A549 (cell line): ENCODE results near the gene MUCL3. TPM values are rescaled to one million over a fixed set of nuclear protein-coding genes. Genes with fewer than 3 reads are reported as not detected.

ENCODE experiments used
- E2F6 ChIP-seq: IDR thresholded peaks from 2 replicates; pipeline ENCODE4 v1.6.1; 2012; ENCODE audit warnings: low read depth, borderline replicate concordance
- ESRRA ChIP-seq: fragments of 150-350 bp; IDR thresholded peaks from 2 replicates; pipeline ENCODE4 v1.6.1; 2014; ENCODE audit warnings: mild to moderate bottlenecking, low read length, borderline replicate concordance
- FOXS1 ChIP-seq: fragments of 250-450 bp; sonication (Bioruptor Pico); IDR thresholded peaks from 2 replicates; pipeline ENCODE4 v1.5.0; 2020; ENCODE audit warnings: mild to moderate bottlenecking, moderate library complexity
- GATA3 ChIP-seq: IDR thresholded peaks from 2 replicates; pipeline ENCODE4 v1.6.1; 2012; ENCODE audit warnings: borderline replicate concordance
- HDAC2 ChIP-seq: fragments of 200-600 bp; sonication (generic); IDR thresholded peaks from 2 replicates; pipeline ENCODE4 v1.6.1; 2016
- HOXA7 ChIP-seq: fragments of 250-450 bp; sonication (Bioruptor Pico); IDR thresholded peaks from 2 replicates; pipeline ENCODE4 v1.5.0; 2020; ENCODE audit warnings: mild to moderate bottlenecking, moderate library complexity
- HOXB5 ChIP-seq: fragments of 250-450 bp; sonication (Bioruptor Pico); IDR thresholded peaks from 2 replicates; pipeline ENCODE4 v1.5.0; 2020; ENCODE audit warnings: mild to moderate bottlenecking, moderate library complexity
- MYC ChIP-seq: IDR thresholded peaks from 2 replicates; pipeline ENCODE4 v1.6.1; 2012; ENCODE audit warnings: mild to moderate bottlenecking, inconsistent platforms, low read length, improper control_type of control experiment, borderline replicate concordance
- NFE2L2 ChIP-seq: fragments of 150-350 bp; conservative IDR thresholded peaks from 2 replicates; pipeline ENCODE4 v1.6.1; 2014; ENCODE audit warnings: low read length
- PBX3 ChIP-seq: IDR thresholded peaks from 2 replicates; pipeline ENCODE4 v1.6.1; 2012
- PHF8 ChIP-seq: fragments of 200-600 bp; sonication (generic); IDR thresholded peaks from 2 replicates; pipeline ENCODE4 v1.6.1; 2016; ENCODE audit warnings: low read depth, mild to moderate bottlenecking, antibody characterized with exemption, moderate library complexity, borderline replicate concordance
- POLR2AphosphoS2 ChIP-seq: conservative IDR thresholded peaks from 2 replicates; pipeline ENCODE4 v1.6.1; 2012; ENCODE audit warnings: low read length, improper control_type of control experiment, inconsistent platforms
- RAD21 ChIP-seq, 2 experiments: fragments of >200 bp in 1 of 2; sonication (Bioruptor Twin) in 1 of 2; formaldehyde crosslinking in 1 of 2; IDR thresholded peaks in 1 of 2; conservative IDR thresholded peaks in 1 of 2; 2 replicates in 1 of 2; 3 replicates in 1 of 2; pipeline ENCODE4 v1.6.1; 2012 to 2018; ENCODE audit warnings: inconsistent platforms in 1 of 2
- RFX5 ChIP-seq: fragments of 450-650 bp; IDR thresholded peaks from 2 replicates; pipeline ENCODE4 v1.7.1; 2014; ENCODE audit warnings: antibody characterized with exemption, mild to moderate bottlenecking, moderate library complexity
- SREBF2 ChIP-seq: fragments of 450-650 bp; IDR thresholded peaks from 2 replicates; pipeline ENCODE4 v1.6.1; 2014; ENCODE audit warnings: mild to moderate bottlenecking, moderate library complexity
- ZSCAN20 ChIP-seq: fragments of 250-450 bp; sonication (Bioruptor Pico); IDR thresholded peaks from 2 replicates; pipeline ENCODE4 v1.8.0; 2022; ENCODE audit warnings: mild to moderate bottlenecking, moderate library complexity
- polyA plus RNA-seq, 4 experiments: library from polyadenylated mRNA; depleted of rRNA in 3 of 4; stranded (reverse); fragments of >200 nt; fragmentation: RNase III in 1 of 4; extraction: RNeasy Plus Mini Kit Qiagen cat#74134 plus additional on column Dnase treatment in 1 of 4; gene quantifications; 2 replicates in 3 of 4; 3 replicates in 1 of 4; pipeline ENCODE4 v1.2.3, GENCODE V29; 2011 to 2017
- TF ChIP-seq, protein P1 (sequence below): fragments of 250-450 bp; sonication (Bioruptor Pico); IDR thresholded peaks from 2 replicates; pipeline ENCODE4 v1.5.0; 2021; ENCODE audit warnings: mild to moderate bottlenecking, moderate library complexity, borderline replicate concordance
- TF ChIP-seq, protein P2 (sequence below): fragments of 200-600 bp; sonication (generic); IDR thresholded peaks from 2 replicates; pipeline ENCODE4 v1.6.1; 2016; ENCODE audit warnings: antibody characterized with exemption, mild to moderate bottlenecking, moderate library complexity
- TF ChIP-seq, protein P3 (sequence below): fragments of >200 bp; sonication (Bioruptor Twin); formaldehyde crosslinking; IDR thresholded peaks from 3 replicates; pipeline ENCODE4 v1.5.1; 2016

Gene MUCL3
- polyA plus RNA-seq, 2 of the 4 experiments (the other 2 are of a cell fraction), result 0.01 to 0.03 TPM

GRCh38 chr6:30942338-30943060 lies 1.7 kb downstream of the MUCL3 start (continued):
- TF ChIP-seq E2F6, result no peak
- no peak for TF ChIP-seq PHF8
- no peak for TF ChIP-seq HOXA7 (CRISPR knock-in tag)
- no peak for TF ChIP-seq POLR2AphosphoS2
- TF ChIP-seq MYC, result no peak
- TF ChIP-seq, protein P1, sequence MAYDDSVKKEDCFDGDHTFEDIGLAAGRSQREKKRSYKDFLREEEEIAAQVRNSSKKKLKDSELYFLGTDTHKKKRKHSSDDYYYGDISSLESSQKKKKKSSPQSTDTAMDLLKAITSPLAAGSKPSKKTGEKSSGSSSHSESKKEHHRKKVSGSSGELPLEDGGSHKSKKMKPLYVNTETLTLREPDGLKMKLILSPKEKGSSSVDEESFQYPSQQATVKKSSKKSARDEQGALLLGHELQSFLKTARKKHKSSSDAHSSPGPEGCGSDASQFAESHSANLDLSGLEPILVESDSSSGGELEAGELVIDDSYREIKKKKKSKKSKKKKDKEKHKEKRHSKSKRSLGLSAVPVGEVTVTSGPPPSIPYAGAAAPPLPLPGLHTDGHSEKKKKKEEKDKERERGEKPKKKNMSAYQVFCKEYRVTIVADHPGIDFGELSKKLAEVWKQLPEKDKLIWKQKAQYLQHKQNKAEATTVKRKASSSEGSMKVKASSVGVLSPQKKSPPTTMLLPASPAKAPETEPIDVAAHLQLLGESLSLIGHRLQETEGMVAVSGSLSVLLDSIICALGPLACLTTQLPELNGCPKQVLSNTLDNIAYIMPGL (CRISPR knock-in tag), result no peak
- TF ChIP-seq ZSCAN20 (CRISPR knock-in tag), result no peak
- TF ChIP-seq, protein P2, sequence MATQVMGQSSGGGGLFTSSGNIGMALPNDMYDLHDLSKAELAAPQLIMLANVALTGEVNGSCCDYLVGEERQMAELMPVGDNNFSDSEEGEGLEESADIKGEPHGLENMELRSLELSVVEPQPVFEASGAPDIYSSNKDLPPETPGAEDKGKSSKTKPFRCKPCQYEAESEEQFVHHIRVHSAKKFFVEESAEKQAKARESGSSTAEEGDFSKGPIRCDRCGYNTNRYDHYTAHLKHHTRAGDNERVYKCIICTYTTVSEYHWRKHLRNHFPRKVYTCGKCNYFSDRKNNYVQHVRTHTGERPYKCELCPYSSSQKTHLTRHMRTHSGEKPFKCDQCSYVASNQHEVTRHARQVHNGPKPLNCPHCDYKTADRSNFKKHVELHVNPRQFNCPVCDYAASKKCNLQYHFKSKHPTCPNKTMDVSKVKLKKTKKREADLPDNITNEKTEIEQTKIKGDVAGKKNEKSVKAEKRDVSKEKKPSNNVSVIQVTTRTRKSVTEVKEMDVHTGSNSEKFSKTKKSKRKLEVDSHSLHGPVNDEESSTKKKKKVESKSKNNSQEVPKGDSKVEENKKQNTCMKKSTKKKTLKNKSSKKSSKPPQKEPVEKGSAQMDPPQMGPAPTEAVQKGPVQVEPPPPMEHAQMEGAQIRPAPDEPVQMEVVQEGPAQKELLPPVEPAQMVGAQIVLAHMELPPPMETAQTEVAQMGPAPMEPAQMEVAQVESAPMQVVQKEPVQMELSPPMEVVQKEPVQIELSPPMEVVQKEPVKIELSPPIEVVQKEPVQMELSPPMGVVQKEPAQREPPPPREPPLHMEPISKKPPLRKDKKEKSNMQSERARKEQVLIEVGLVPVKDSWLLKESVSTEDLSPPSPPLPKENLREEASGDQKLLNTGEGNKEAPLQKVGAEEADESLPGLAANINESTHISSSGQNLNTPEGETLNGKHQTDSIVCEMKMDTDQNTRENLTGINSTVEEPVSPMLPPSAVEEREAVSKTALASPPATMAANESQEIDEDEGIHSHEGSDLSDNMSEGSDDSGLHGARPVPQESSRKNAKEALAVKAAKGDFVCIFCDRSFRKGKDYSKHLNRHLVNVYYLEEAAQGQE, result no peak
- TF ChIP-seq RFX5, result no peak
- TF ChIP-seq HDAC2, result no peak
- TF ChIP-seq, protein P3, sequence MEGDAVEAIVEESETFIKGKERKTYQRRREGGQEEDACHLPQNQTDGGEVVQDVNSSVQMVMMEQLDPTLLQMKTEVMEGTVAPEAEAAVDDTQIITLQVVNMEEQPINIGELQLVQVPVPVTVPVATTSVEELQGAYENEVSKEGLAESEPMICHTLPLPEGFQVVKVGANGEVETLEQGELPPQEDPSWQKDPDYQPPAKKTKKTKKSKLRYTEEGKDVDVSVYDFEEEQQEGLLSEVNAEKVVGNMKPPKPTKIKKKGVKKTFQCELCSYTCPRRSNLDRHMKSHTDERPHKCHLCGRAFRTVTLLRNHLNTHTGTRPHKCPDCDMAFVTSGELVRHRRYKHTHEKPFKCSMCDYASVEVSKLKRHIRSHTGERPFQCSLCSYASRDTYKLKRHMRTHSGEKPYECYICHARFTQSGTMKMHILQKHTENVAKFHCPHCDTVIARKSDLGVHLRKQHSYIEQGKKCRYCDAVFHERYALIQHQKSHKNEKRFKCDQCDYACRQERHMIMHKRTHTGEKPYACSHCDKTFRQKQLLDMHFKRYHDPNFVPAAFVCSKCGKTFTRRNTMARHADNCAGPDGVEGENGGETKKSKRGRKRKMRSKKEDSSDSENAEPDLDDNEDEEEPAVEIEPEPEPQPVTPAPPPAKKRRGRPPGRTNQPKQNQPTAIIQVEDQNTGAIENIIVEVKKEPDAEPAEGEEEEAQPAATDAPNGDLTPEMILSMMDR, result peak; percentile 41
- TF ChIP-seq PBX3, result no peak
- no peak for TF ChIP-seq ESRRA
- TF ChIP-seq SREBF2, result no peak
- TF ChIP-seq RAD21 (conservative IDR thresholded peaks at IDR 0.05 in 1 of 2, IDR thresholded peaks at IDR 0.05 in 1 of 2), result peak; percentile 56; a peak in 4 of 5 replicates
- TF ChIP-seq FOXS1 (CRISPR knock-in tag), result no peak
- no peak for TF ChIP-seq HOXB5 (CRISPR knock-in tag)
- no peak for TF ChIP-seq NFE2L2
- no peak for TF ChIP-seq GATA3
